Testis (tissue), 2 donors: ENCODE measurements around the gene PLEK2.
A peak's percentile ranks its signal among the peaks of the same experiment; 100 is the strongest.

ENCODE experiments used
- CTCF ChIP-seq, 3 experiments: fragments of 450-650 bp in 2 of 3; fragments of 200-600 bp in 1 of 3; sonication (generic) in 1 of 3; IDR thresholded peaks; one replicate each; pipeline ENCODE4 v1.5.1; 2016 to 2019; ENCODE audit warnings: antibody characterized with exemption in 3 of 3, mild to moderate bottlenecking in 2 of 3, moderate library complexity in 1 of 3
- POLR2A ChIP-seq: fragments of 450-650 bp; IDR thresholded peaks from one replicate; pipeline ENCODE4 v1.6.1; 2017; ENCODE audit warnings: antibody characterized with exemption, mild to moderate bottlenecking, moderate library complexity

GRCh38 chr14:67359775-67360469, 52.0 kb downstream of the PLEK2 start, which contains the start of the genes ATP6V1D and EIF2S1:
- TF ChIP-seq CTCF (IDR thresholded peaks at IDR 0.05) = peak; percentile 94 to 99 (median 99)
- TF ChIP-seq POLR2A = no peak
